ENCODE measurements around the gene TOM1L2. TPM values are rescaled to one million over a fixed set of nuclear protein-coding genes. Genes with fewer than 3 reads are reported as not detected.

TOM1L2 gene
- total RNA-seq, 3 donors from 2014 or later: 67.8 to 101 (median 87.7) TPM

- no peak for TF ChIP-seq CTCF (IDR thresholded peaks at IDR 0.05)
- peak in 1 of 3 donors; percentile 65 for DNase-seq
- no peaks in the 10 kb centered on the region for H3K9me3 ChIP-seq
- peaks cover 46% of the 10 kb centered on the region for H3K4me1 ChIP-seq (ENCODE audit: low read depth)
- intact Hi-C loops (cut with DNase I, micrococcal nuclease): loop anchor here in 1 of 2 donors (10.0 kb wide), 1 partner anchor 156 kb away; the partner anchor contains the start of gene RAI1
- H3K4me3 ChIP-seq: no peak overlapping the region
- no peak for ATAC-seq
- no peaks in the 10 kb centered on the region for H3K36me3 ChIP-seq (ENCODE audit: low read depth)
Measured at GRCh38 chr17:17840751-17841591, 131.2 kb downstream of the TOM1L2 start.

- ATAC-seq: peak; percentile 75
- intact Hi-C loops (cut with DNase I, micrococcal nuclease): loop anchor here in 1 of 2 donors (10.0 kb wide), 1 partner anchor 155 kb away; the partner anchor contains the start of gene RAI1
Measured at GRCh38 chr17:17839791-17840707, 132.2 kb downstream of the TOM1L2 start.

GRCh38 chr17:17837966-17838962 lies 133.9 kb downstream of the TOM1L2 start:
- intact Hi-C loops (cut with DNase I, micrococcal nuclease): no loop called here
- ATAC-seq (peak; percentile 32), DNase-seq (peak; percentile 80 to 91 (median 80))
- H3K9me3 ChIP-seq: no peaks in the 10 kb centered on the region
- H3K36me3 ChIP-seq (ENCODE audit: low read depth): no peaks in the 10 kb centered on the region
- TF ChIP-seq CTCF (IDR thresholded peaks at IDR 0.05): no peak
- H3K4me3 ChIP-seq: no peak overlapping the region
- H3K4me1 ChIP-seq (ENCODE audit: low read depth): peaks cover 61% of the 10 kb centered on the region

More at GRCh38 chr17:17839791-17840707, 132.2 kb downstream of the TOM1L2 start:
- no peaks in the 10 kb centered on the region for H3K9me3 ChIP-seq
- TF ChIP-seq CTCF (IDR thresholded peaks at IDR 0.05): no peak
- peaks cover 54% of the 10 kb centered on the region for H3K4me1 ChIP-seq (ENCODE audit: low read depth)
- H3K4me3 ChIP-seq: peak overlapping the region; percentile 24
- no peaks in the 10 kb centered on the region for H3K36me3 ChIP-seq (ENCODE audit: low read depth)
- DNase-seq: peak; percentile 93 to 97 (median 96)

GRCh38 chr17:17837380-17837821 lies 134.8 kb downstream of the TOM1L2 start:
- ATAC-seq (peak; percentile 6), DNase-seq (peak; percentile 54 to 62 (median 54))
- H3K36me3 ChIP-seq (ENCODE audit: low read depth): no peaks in the 10 kb centered on the region
- TF ChIP-seq CTCF (IDR thresholded peaks at IDR 0.05): no peak
- peak overlapping the region; percentile 89 for H3K4me3 ChIP-seq
- H3K4me1 ChIP-seq (ENCODE audit: low read depth): peaks cover 61% of the 10 kb centered on the region
- no peaks in the 10 kb centered on the region for H3K9me3 ChIP-seq
- intact Hi-C loops (cut with DNase I, micrococcal nuclease): no loop called here

Measured in mucosa of descending colon (tissue), 3 donors.